IMR-90 (cell line): ENCODE data around the gene COL25A1. TPM values are rescaled to one million over a fixed set of nuclear protein-coding genes. Genes with fewer than 3 reads are reported as not detected.

Experiments used
- ATAC-seq: fragments of 200-7000 bp; cut with Tn5 transposase; 2 replicates; pipeline ENCODE4 v1.9.1; 2020; ENCODE audit warnings: low read depth, mild to moderate bottlenecking, moderate library complexity
- BruUV-seq: library from RNA; stranded (reverse); fragments of 400-500 nt; replicated peaks from 2 replicates; lab custom pipeline; 2021; lab: Mats Ljungman, UMichigan
- CTCF ChIA-PET: fragments of 300-600 bp; formaldehyde crosslinking; extraction: SDS; loops from one replicate; lab custom pipeline; 2021; ENCODE audit warnings: antibody characterized with exemption; lab: Yijun Ruan, JAX
- POLR2A ChIA-PET: fragments of 300-600 bp; sonication (Branson Sonifier 250); formaldehyde crosslinking; loops from one replicate; lab custom pipeline; 2022; ENCODE audit warnings: antibody characterized with exemption; ENCODE audit not compliant: unreplicated experiment; lab: Charles Lee
- DNase-seq: peaks from one replicate; pipeline ENCODE4 v3.0.0; 2013
- H2AFZ ChIP-seq: replicated peaks from 2 replicates; pipeline ENCODE3; 2013; ENCODE audit warnings: low read length, mild to moderate bottlenecking; ENCODE audit not compliant: poor library complexity
- H2AK5ac ChIP-seq: 2 replicates; pipeline ENCODE4 v1.6.1; 2013; ENCODE audit warnings: low read depth, low read length, inconsistent platforms
- H2AK9ac ChIP-seq: replicated peaks from 2 replicates; pipeline ENCODE3; 2013; ENCODE audit warnings: mild to moderate bottlenecking, low read depth, low read length, moderate library complexity; ENCODE audit not compliant: poor library complexity
- H2BK120ac ChIP-seq: 2 replicates; pipeline ENCODE4 v1.6.1; 2013; ENCODE audit warnings: low read depth, low read length, inconsistent platforms
- H2BK15ac ChIP-seq: 3 replicates; pipeline ENCODE4 v1.6.1; 2013; ENCODE audit warnings: low read depth, low read length, inconsistent platforms
- H2BK20ac ChIP-seq: 2 replicates; pipeline ENCODE4 v1.6.1; 2013; ENCODE audit warnings: low read depth, mild to moderate bottlenecking, inconsistent platforms, low read length, moderate library complexity
- H2BK5ac ChIP-seq: 2 replicates; pipeline ENCODE4 v1.6.1; 2013; ENCODE audit warnings: mild to moderate bottlenecking, low read depth, low read length, inconsistent platforms; ENCODE audit not compliant: poor library complexity, severe bottlenecking
- H3K14ac ChIP-seq: replicated peaks from 2 replicates; pipeline ENCODE4 v1.6.1; 2013; ENCODE audit warnings: low read depth, low read length, inconsistent platforms
- H3K18ac ChIP-seq: 2 replicates; pipeline ENCODE4 v1.6.1; 2013; ENCODE audit warnings: low read depth, low read length, control low read depth
- H3K23ac ChIP-seq: 2 replicates; pipeline ENCODE4 v1.6.1; 2013; ENCODE audit warnings: low read depth, low read length, inconsistent platforms
- H3K27ac ChIP-seq: 2 replicates; pipeline ENCODE4 v1.5.1; 2013; ENCODE audit warnings: mild to moderate bottlenecking, control low read depth, low read length; ENCODE audit not compliant: insufficient read depth
- H3K27me3 ChIP-seq: 2 replicates; pipeline ENCODE4 v1.6.1; 2013; ENCODE audit warnings: low read length; ENCODE audit not compliant: control insufficient read depth, insufficient read depth
- H3K36me3 ChIP-seq: 2 replicates; pipeline ENCODE4 v1.6.1; 2013; ENCODE audit warnings: low read length, mixed read lengths; ENCODE audit not compliant: control insufficient read depth, insufficient read depth
- H3K4ac ChIP-seq: 2 replicates; pipeline ENCODE4 v1.6.1; 2013; ENCODE audit warnings: low read depth, low read length, inconsistent platforms
- H3K4me1 ChIP-seq: 2 replicates; pipeline ENCODE4 v1.6.1; 2013; ENCODE audit warnings: low read length, mixed read lengths; ENCODE audit not compliant: control insufficient read depth, insufficient read depth
- H3K4me2 ChIP-seq: 2 replicates; pipeline ENCODE4 v1.6.1; 2013; ENCODE audit warnings: low read depth, mild to moderate bottlenecking, control low read depth, low read length, moderate library complexity
- H3K4me3 ChIP-seq: 2 replicates; pipeline ENCODE4 v1.5.1; 2013; ENCODE audit warnings: low read depth, mild to moderate bottlenecking, control low read depth, low read length, moderate library complexity; ENCODE audit not compliant: insufficient read depth
- H3K56ac ChIP-seq: 2 replicates; pipeline ENCODE4 v1.6.1; 2013; ENCODE audit warnings: low read length, inconsistent platforms; ENCODE audit not compliant: insufficient read depth; ENCODE audit errors: extremely low read depth
- H3K79me1 ChIP-seq, 2 experiments: 2 replicates each; pipeline ENCODE4 v1.6.1; 2013; ENCODE audit warnings: low read length in 2 of 2, inconsistent platforms in 1 of 2, low read depth in 1 of 2
- H3K9ac ChIP-seq: 2 replicates; pipeline ENCODE4 v1.6.1; 2013; ENCODE audit warnings: low read depth, low read length, control low read depth
- H3K9me1 ChIP-seq: 2 replicates; pipeline ENCODE4 v1.6.1; 2013; ENCODE audit warnings: low read length, inconsistent platforms; ENCODE audit not compliant: insufficient read depth
- H3K9me3 ChIP-seq: 2 replicates; pipeline ENCODE4 v1.6.1; 2013; ENCODE audit warnings: low read length; ENCODE audit not compliant: control insufficient read depth, insufficient read depth
- H4K20me1 ChIP-seq: 2 replicates; pipeline ENCODE4 v1.6.1; 2013; ENCODE audit warnings: low read length, inconsistent platforms; ENCODE audit not compliant: insufficient read depth
- H4K5ac ChIP-seq: 2 replicates; pipeline ENCODE4 v1.6.1; 2013; ENCODE audit warnings: mild to moderate bottlenecking, low read depth, low read length, control low read depth
- H4K8ac ChIP-seq, 2 experiments: 2 replicates each; pipeline ENCODE4 v1.6.1; 2013; ENCODE audit warnings: low read depth in 2 of 2, low read length in 2 of 2, control low read depth in 1 of 2, inconsistent platforms in 1 of 2
- H4K91ac ChIP-seq: 2 replicates; pipeline ENCODE4 v1.6.1; 2013; ENCODE audit warnings: low read depth, low read length, inconsistent platforms; ENCODE audit not compliant: insufficient read depth
- CHD1 ChIP-seq: IDR thresholded peaks from 2 replicates; pipeline ENCODE4 v1.6.1; 2012; ENCODE audit warnings: low read depth, low read length, improper control_type of control experiment
- WGBS, 2 experiments: methylation state at CpG; one replicate each; pipeline versions ENCODE4 v1.1.5 to v1.1.7; 2013; ENCODE audit warnings: missing lambda C conversion rate in 2 of 2; ENCODE audit not compliant: insufficient read length in 1 of 2; ENCODE audit errors: extremely low coverage in 2 of 2; 5-methylcytosine and 5-hydroxymethylcytosine counted together
- dilution Hi-C: fragments of 300-500 bp; cut with HindIII; formaldehyde crosslinking; loops from one replicate; pipeline ENCODE4 v1.14.3; 2018; ENCODE audit warnings: low sequenced_read_pairs; ENCODE audit not compliant: unreplicated experiment
- in situ Hi-C: fragments of 300-500 bp; cut with MboI; formaldehyde crosslinking; loops from 3 replicates; pipeline ENCODE4 v1.14.3; 2019; ENCODE audit warnings: low sequenced_read_pairs, inconsistent platforms, mixed read lengths
- intact Hi-C: fragments of 100-400 bp; cut with micrococcal nuclease; formaldehyde crosslinking; loops from 2 replicates; pipeline ENCODE4 v1.10.0; 2022
- polyA plus RNA-seq, 3 experiments: library from polyadenylated mRNA; depleted of rRNA; stranded (reverse); fragments of >200 nt; gene quantifications; 2 replicates each; pipeline ENCODE4 v1.2.3, GENCODE V29; 2012; ENCODE audit warnings: low replicate concordance in 1 of 3
- total RNA-seq: library from RNA; depleted of rRNA; stranded (reverse); fragments of >200 nt; gene quantifications from 2 replicates; pipeline ENCODE4 v1.2.3, GENCODE V29; 2012
- TF ChIP-seq, protein P1 (sequence below): fragments of 150-350 bp; IDR thresholded peaks from 2 replicates; pipeline ENCODE4 v1.6.1; 2017; ENCODE audit warnings: mild to moderate bottlenecking, antibody characterized with exemption, low read length, low read depth

Gene COL25A1
- total and polyA plus RNA-seq, 2 of the 4 experiments (the other 2 are of a cell fraction), result under 0.01 to 0.05 TPM

DNA sequence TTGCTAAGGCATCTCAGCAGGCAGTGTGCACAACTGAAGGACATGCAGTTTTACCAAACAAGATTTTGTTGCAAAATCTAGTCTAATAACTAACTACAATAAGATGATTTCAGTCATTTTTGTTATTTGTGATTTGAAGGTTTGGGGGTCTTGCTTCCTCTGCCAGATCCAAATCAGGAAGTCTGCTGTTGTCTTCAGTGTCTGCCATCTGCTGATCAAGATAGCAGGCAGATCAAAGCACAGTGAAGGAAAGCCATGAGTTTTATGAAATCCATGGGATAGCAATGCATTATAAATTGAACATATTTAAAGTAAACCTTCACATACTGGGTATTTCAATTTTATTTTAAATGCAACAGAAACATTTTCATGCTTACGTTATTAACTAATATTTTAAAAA is 370.5 kb downstream of the COL25A1 start:
- Histone ChIP-seq H3K27ac (no peak overlapping the region), H2BK120ac (no peak overlapping the region), H2BK5ac (no peak overlapping the region), H3K27me3 (no peaks in the 10 kb centered on the region), H3K18ac (no peak overlapping the region), H3K4me1 (peaks cover under 1% of the 10 kb centered on the region; the same call in 1 of the 2 replicates), H3K9me1 (peaks cover 3% of the 10 kb centered on the region), H2BK15ac (no peak overlapping the region), H2BK20ac (no peak overlapping the region), H4K91ac (no peak overlapping the region), H3K9ac (no peak overlapping the region), H4K5ac (no peak overlapping the region), H3K9me3 (no peaks in the 10 kb centered on the region), H3K36me3 (no peaks in the 10 kb centered on the region), H3K4me3 (no peak overlapping the region), H2AK9ac (no peak overlapping the region), H2AK5ac (no peak overlapping the region), H2AFZ (no peak overlapping the region), H3K4me2 (no peak overlapping the region), H3K14ac (no peak overlapping the region), H3K79me1 (no peaks in the 10 kb centered on the region), H3K4ac (no peak overlapping the region), H4K8ac (no peak overlapping the region), H3K23ac (no peak overlapping the region), H4K20me1 (no peaks in the 10 kb centered on the region), H3K56ac (no peak overlapping the region)
- in situ Hi-C loops, result no loop called here
- TF ChIP-seq CHD1, result no peak
- TF ChIP-seq, protein P1, sequence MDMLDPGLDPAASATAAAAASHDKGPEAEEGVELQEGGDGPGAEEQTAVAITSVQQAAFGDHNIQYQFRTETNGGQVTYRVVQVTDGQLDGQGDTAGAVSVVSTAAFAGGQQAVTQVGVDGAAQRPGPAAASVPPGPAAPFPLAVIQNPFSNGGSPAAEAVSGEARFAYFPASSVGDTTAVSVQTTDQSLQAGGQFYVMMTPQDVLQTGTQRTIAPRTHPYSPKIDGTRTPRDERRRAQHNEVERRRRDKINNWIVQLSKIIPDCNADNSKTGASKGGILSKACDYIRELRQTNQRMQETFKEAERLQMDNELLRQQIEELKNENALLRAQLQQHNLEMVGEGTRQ, result no peak
- WGBS, 2 experiments, result no CpG with 5 or more reads among the region's 1 CpG
- ATAC-seq (no peak), DNase-seq (no peak)
- ChIA-PET POLR2A (no interaction called here), CTCF (no interaction called here)
- dilution Hi-C loops, result no loop called here
- intact Hi-C loops, result no loop called here
- BruUV-seq, result no TSS peak
